Vagina (tissue), 2 donors: ENCODE data around the gene DOCK4. TPM values are rescaled to one million over a fixed set of nuclear protein-coding genes. Genes with fewer than 3 reads are reported as not detected.

Source experiments
- DNase-seq, 2 donors: peaks; one replicate each; pipeline ENCODE4 v3.0.0-alpha.2; 2017; ENCODE audit errors: extremely low spot score in 2 of 2
- H3K27ac ChIP-seq: fragments of 200-600 bp; sonication (generic); one replicate; pipeline ENCODE4 v1.5.1; 2019
- H3K27me3 ChIP-seq: fragments of 200-600 bp; sonication (generic); one replicate; pipeline ENCODE4 v1.5.1; 2019
- H3K36me3 ChIP-seq, 2 donors: fragments of 200-600 bp; sonication (generic); one replicate each; pipeline ENCODE4 v1.5.1; 2017 to 2019
- H3K4me1 ChIP-seq: fragments of 200-600 bp; sonication (generic); one replicate; pipeline ENCODE4 v1.5.1; 2019
- H3K4me3 ChIP-seq, 2 donors: fragments of 200-600 bp; sonication (generic); 1 replicate in 1 of 2; 2 replicates in 1 of 2; pipeline ENCODE4 v1.5.1; 2016 to 2019
- H3K9me3 ChIP-seq: fragments of 200-600 bp; sonication (generic); one replicate; pipeline ENCODE4 v1.5.1; 2019
- POLR2A ChIP-seq, 2 donors: fragments of 450-650 bp; IDR thresholded peaks; one replicate each; pipeline ENCODE4 v1.6.1; 2017; ENCODE audit warnings: antibody characterized with exemption in 2 of 2, mild to moderate bottlenecking in 2 of 2, moderate library complexity in 2 of 2
- POLR2AphosphoS5 ChIP-seq, 2 donors: sonication (generic); formaldehyde crosslinking; IDR thresholded peaks; one replicate each; pipeline ENCODE4 v1.9.0; 2017; ENCODE audit warnings: antibody characterized with exemption in 2 of 2, mild to moderate bottlenecking in 2 of 2, low read depth in 1 of 2; ENCODE audit not compliant: insufficient read depth in 1 of 2
- intact Hi-C: fragments of 100-400 bp; cut with DNase I; formaldehyde crosslinking; loops from one replicate; pipeline ENCODE4 v1.15.1; 2023
- total RNA-seq: library from RNA; depleted of rRNA; stranded (reverse); fragments of >200 nt; gene quantifications from one replicate; pipeline ENCODE4 v1.2.3, GENCODE V29; 2016
- TF ChIP-seq, protein P1 (sequence below), 3 experiments: fragments of 450-650 bp in 2 of 3; fragments of 200-600 bp in 1 of 3; sonication (generic) in 1 of 3; IDR thresholded peaks; one replicate each; pipeline ENCODE4 v1.5.1; 2017 to 2019; ENCODE audit warnings: antibody characterized with exemption in 3 of 3, mild to moderate bottlenecking in 2 of 3, moderate library complexity in 2 of 3

Gene DOCK4
- total RNA-seq, 1 donor from 2014 or later, result 40.3 TPM

DNA sequence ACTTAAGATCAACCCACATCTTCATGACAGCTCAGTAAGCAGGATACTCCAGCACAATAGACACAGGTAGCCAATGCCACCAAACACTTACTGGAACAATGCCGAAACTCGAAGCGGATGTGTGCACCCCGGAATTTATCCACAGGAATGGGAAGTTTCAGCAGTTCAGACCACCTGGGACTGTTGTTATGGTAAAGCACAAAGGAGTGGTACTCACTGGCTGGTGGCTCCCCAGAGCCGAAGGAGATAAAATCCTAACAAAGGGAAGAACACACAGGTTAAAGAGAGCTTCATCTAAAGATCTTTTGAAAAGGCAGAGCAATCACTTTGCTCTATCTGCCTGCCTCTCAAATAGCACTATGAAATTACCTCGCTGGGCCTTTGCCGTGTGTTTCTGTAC lies 305.9 kb downstream of the DOCK4 start:
- intact Hi-C loops, result no loop called here
- Histone ChIP-seq H3K36me3 (no peaks in the 10 kb centered on the region), H3K4me1 (no peaks in the 10 kb centered on the region), H3K27me3 (no peaks in the 10 kb centered on the region), H3K9me3 (no peaks in the 10 kb centered on the region), H3K27ac (no peak overlapping the region), H3K4me3 (no peak overlapping the region)
- no peak for TF ChIP-seq POLR2AphosphoS5 (IDR thresholded peaks at IDR 0.05; ENCODE audit: insufficient read depth in 1 of 2, low read depth in 1 of 2)
- no peak for TF ChIP-seq POLR2A (IDR thresholded peaks at IDR 0.05)
- TF ChIP-seq, protein P1, sequence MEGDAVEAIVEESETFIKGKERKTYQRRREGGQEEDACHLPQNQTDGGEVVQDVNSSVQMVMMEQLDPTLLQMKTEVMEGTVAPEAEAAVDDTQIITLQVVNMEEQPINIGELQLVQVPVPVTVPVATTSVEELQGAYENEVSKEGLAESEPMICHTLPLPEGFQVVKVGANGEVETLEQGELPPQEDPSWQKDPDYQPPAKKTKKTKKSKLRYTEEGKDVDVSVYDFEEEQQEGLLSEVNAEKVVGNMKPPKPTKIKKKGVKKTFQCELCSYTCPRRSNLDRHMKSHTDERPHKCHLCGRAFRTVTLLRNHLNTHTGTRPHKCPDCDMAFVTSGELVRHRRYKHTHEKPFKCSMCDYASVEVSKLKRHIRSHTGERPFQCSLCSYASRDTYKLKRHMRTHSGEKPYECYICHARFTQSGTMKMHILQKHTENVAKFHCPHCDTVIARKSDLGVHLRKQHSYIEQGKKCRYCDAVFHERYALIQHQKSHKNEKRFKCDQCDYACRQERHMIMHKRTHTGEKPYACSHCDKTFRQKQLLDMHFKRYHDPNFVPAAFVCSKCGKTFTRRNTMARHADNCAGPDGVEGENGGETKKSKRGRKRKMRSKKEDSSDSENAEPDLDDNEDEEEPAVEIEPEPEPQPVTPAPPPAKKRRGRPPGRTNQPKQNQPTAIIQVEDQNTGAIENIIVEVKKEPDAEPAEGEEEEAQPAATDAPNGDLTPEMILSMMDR (IDR thresholded peaks at IDR 0.05), result no peak
- DNase-seq, result no peak

DNA sequence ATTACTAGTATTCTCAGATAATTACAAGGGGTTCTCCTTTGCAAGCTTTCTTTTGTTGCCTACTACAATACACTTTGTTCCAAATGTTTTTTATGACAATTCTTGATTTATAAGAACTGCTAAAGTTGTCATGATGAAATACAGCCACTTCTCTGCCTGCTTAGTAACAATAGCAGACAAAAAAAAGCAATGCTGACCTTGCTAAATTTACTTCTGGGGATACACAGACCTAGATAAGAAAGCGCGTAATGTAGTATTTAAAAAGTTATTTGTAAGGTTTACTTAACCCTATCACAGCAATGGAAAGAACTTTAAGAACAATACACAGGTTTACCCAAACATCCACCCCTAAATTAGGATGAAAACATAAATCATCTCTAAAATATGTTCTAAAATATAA lies 311.1 kb downstream of the DOCK4 start:
- Histone ChIP-seq H3K36me3 (no peaks in the 10 kb centered on the region), H3K9me3 (no peaks in the 10 kb centered on the region), H3K4me3 (no peak overlapping the region), H3K27me3 (no peaks in the 10 kb centered on the region), H3K27ac (no peak overlapping the region), H3K4me1 (no peaks in the 10 kb centered on the region)
- no peak for DNase-seq
- TF ChIP-seq POLR2AphosphoS5 (IDR thresholded peaks at IDR 0.05; ENCODE audit: insufficient read depth in 1 of 2, low read depth in 1 of 2) (no peak), POLR2A (IDR thresholded peaks at IDR 0.05) (no peak)
- TF ChIP-seq, protein P1 (IDR thresholded peaks at IDR 0.05), result no peak
- intact Hi-C loops, result no loop called here

DNA sequence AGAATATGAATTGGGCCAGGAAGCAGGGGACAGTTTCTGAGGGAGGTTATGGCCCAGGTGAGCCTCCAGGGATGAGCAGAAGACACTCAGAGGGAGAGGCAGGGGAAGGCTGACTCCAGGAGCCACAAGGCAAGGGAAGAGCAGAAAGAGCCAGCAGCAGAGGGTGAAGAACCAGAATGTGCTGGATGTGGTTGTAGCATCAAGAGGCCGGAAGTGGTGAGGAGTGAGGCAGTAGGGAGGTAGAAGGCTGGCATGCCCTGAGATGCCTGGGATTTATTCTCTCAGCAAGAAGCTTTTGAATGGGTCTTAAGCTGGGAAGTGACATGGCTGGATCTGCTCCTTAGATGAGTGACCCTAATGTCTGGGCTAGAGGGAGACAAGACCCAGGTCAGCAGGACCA lies 311.7 kb downstream of the DOCK4 start:
- intact Hi-C loops, result no loop called here
- no peak overlapping the region for H3K4me3 ChIP-seq
- H3K27ac ChIP-seq, result no peak overlapping the region
- H3K36me3 ChIP-seq, result no peaks in the 10 kb centered on the region
- no peaks in the 10 kb centered on the region for H3K9me3 ChIP-seq
- DNase-seq, result no peak
- no peaks in the 10 kb centered on the region for H3K27me3 ChIP-seq
- H3K4me1 ChIP-seq, result no peaks in the 10 kb centered on the region
- TF ChIP-seq POLR2AphosphoS5 (IDR thresholded peaks at IDR 0.05; ENCODE audit: insufficient read depth in 1 of 2, low read depth in 1 of 2) (no peak), POLR2A (IDR thresholded peaks at IDR 0.05) (no peak)
- TF ChIP-seq, protein P1 (IDR thresholded peaks at IDR 0.05), result no peak

DNA sequence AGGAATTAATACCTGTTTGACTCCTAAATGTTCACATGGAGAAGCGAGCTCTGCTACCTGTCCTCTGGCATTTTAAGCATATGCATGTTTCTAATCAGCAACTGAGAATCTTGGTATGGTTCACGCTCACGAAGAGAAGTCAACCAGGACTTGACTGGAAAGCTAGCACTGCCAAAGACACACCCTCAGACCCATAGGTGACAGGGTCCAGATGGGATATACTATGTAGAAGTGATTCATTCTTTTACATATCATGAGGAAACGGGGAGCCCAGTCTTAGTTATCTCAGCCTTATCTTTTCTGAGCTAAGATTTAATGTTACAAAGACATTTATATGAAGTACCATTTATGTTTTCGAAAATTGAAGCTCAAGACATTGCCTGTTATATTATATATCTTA lies 313.0 kb downstream of the DOCK4 start:
- DNase-seq, result no peak
- Histone ChIP-seq H3K4me3 (no peak overlapping the region), H3K27me3 (no peaks in the 10 kb centered on the region), H3K4me1 (no peaks in the 10 kb centered on the region), H3K9me3 (no peaks in the 10 kb centered on the region), H3K36me3 (no peaks in the 10 kb centered on the region), H3K27ac (no peak overlapping the region)
- TF ChIP-seq POLR2A (IDR thresholded peaks at IDR 0.05) (no peak), POLR2AphosphoS5 (IDR thresholded peaks at IDR 0.05; ENCODE audit: insufficient read depth in 1 of 2, low read depth in 1 of 2) (no peak)
- TF ChIP-seq, protein P1 (IDR thresholded peaks at IDR 0.05), result no peak
- intact Hi-C loops, result no loop called here

DNA sequence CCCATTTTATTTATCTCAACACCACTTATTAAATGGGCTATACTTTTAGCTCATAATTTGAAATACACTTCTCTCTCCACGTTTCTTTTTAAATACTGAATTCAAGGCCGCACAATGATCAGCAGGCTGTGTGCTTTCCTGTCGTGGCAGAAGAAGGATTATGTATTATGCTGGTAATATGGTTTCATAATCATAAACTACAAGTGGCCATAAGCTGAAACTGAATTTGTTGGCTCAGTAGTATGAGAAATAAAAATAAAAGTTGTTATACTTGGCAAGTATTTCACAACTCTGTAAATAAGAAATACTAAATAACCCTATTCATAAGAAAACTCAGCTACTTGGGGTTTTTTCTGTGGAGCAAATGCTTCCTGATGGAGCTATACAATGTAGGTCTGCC lies 313.6 kb downstream of the DOCK4 start:
- intact Hi-C loops, result no loop called here
- Histone ChIP-seq H3K27me3 (no peaks in the 10 kb centered on the region), H3K27ac (no peak overlapping the region), H3K4me3 (no peak overlapping the region), H3K4me1 (no peaks in the 10 kb centered on the region), H3K36me3 (no peaks in the 10 kb centered on the region), H3K9me3 (no peaks in the 10 kb centered on the region)
- TF ChIP-seq, protein P1 (IDR thresholded peaks at IDR 0.05), result no peak
- no peak for TF ChIP-seq POLR2AphosphoS5 (IDR thresholded peaks at IDR 0.05; ENCODE audit: insufficient read depth in 1 of 2, low read depth in 1 of 2)
- DNase-seq, result no peak
